HG02981 (cell line): ENCODE results near the gene APLNR.

Experiments
- ATAC-seq: cut with Tn5 transposase; IDR thresholded peaks from one replicate; pipeline ENCODE4 v1.9.1; 2021; ENCODE audit warnings: mild to moderate bottlenecking, moderate library complexity; ENCODE audit not compliant: unreplicated experiment

Gene APLNR

GRCh38 chr11:57219021-57219627, 17.9 kb downstream of the APLNR start:
- ATAC-seq = no peak

DNA sequence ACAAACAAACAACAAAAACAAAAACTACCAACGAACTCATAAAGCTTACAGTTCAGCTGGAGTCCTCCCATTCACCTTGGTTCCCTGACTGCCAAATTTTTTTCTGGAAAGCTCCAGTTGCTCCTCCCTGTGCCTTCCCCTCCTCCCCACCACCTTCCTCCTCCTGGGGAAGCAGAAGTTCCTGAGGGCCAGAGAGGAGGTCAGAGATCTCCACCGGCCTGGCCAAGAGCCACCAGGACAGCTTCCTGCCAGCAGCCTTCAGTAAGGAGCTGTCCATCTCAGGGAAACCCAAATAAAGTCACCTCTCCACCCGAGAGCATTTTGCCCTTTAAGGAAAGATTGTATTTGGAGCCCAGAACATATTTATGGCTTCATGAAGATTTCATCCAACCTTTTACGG, 20.0 kb downstream of the APLNR start:
- ATAC-seq = no peak

- no peak for ATAC-seq
Measured at GRCh38 chr11:57216463-57216862, 20.6 kb downstream of the APLNR start.

DNA sequence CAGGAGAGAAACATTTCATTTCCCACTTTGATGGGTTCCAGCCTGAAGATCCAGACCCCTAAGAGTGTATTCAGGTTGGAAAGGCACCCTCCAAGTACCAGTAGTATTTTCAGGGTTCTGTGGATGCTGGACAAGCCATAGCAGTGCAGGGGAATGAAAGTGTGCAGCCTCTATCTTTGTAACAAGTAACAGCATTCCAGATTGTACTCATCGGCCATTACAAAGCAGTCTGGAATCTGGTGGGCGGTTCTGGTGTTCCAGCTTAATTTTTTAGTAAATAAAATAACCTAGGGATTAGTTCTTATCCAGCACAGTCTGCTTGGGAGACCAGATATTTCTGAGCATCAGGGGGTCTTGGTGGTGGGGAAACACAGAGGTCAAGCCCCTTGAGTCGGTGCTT, 22.6 kb downstream of the APLNR start:
- ATAC-seq = no peak

DNA sequence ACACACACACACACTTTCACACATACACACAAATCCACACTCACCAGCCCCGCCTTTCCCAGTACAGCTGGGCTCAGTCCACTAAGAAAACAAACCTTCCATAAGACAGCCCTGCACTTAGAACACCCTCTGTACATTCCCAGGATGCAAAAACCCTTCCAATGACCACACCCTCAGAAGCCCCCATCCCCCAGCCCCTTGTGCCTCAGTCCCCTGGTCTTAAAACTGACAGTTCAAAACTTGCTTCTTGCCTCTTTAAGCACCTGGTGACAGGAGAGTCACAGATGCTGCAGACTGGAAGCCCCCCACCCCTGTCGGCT, 23.0 kb downstream of the APLNR start:
- no peak for ATAC-seq

DNA sequence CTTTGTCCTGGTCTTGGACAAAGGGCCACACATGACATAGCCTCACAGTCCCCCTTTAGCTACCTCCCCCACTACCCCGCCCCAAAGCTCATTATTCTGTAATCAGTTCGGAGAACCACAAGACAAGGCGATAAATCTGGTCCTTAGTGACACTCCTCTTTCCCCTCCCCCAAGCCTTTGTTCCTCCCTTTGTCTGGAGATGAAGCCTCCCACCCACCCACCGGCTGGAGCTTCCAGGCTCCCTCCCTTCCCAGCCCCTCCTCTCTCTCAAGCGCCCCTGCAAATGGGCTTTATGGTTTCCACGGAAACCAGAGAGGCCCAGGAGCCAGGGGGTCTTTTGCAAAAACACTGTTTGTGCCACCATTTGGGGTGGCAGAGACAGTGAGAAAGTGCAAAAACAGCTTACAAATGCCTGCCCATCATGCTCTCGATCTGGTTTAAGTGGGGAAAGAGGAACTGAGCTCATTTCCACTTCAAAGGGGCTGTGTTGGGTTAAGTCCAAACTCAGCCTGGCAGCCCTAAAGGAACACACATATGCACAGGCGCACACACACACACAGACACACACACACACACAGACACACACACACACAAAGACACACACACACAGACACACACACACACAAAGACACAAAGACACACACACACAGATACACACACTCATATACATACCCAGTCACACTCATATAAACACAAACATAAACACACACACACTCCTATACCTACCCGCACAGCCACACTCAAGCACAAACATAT, 23.5 kb downstream of the APLNR start:
- ATAC-seq = no peak

GRCh38 chr11:57210781-57211180, 26.3 kb downstream of the APLNR start:
- no peak for ATAC-seq

GRCh38 chr11:57207168-57207567, 29.9 kb downstream of the APLNR start:
- ATAC-seq = no peak

GRCh38 chr11:57205041-57205641, 31.9 kb downstream of the APLNR start:
- ATAC-seq = no peak

DNA sequence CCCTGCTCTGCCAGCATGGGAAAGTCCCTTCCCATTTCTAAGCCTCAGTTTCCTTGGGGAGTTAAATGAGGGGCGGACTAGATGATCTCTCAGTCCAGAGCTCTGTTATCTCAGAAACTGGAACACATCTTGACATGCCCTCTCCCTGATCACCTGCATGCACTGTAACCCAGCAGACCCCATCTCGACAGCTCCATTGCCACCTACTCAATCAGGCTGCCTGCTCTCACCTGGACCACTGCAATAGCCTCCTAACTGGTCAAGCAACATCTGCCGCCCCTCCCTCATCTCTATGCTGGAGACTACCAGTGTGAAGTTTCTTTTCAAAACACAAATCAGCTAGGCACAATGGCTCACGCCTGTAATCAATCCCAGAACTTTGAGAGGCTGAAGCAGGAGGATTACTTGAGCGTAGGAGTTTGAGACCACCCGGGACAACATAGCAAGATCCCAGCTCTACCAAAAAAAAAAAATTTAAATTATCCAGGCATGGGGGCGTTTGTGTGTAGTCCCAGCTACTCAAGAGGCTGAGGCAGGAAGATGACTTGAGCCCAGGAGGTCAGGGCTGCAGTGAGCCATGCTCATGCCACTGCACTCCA, 33.1 kb downstream of the APLNR start:
- ATAC-seq = no peak

GRCh38 chr11:57203359-57203758, 33.7 kb downstream of the APLNR start:
- ATAC-seq = no peak

DNA sequence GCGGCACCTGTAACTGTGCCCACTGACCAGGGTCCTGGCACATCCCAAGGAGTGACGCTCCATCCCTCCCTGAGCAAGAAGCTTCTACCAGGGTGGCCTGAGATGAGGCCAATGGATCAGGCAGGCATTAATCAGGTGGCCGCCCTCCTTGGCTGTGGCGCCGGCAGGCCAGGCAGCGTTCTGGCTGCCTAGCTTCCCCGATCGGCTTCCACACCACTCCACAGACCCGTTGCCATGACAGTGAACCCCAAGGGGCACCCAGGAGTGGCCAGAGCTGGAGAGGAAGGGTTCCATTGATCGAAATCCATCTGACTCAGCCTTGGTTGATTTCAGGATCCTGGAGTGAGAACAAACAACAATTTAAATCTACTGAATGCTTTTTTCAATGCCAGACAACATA, 34.8 kb downstream of the APLNR start:
- no peak for ATAC-seq

GRCh38 chr11:57200917-57201316, 36.1 kb downstream of the APLNR start:
- ATAC-seq = no peak

- no peak for ATAC-seq
Measured at GRCh38 chr11:57199330-57199729, 37.7 kb downstream of the APLNR start.

GRCh38 chr11:57197762-57198161, 39.3 kb downstream of the APLNR start:
- no peak for ATAC-seq

- ATAC-seq = no peak
Measured at GRCh38 chr11:57196596-57196995, 40.5 kb downstream of the APLNR start.

- no peak for ATAC-seq
Measured at GRCh38 chr11:57192316-57192715, 44.7 kb downstream of the APLNR start.

GRCh38 chr11:57191311-57192219, 45.5 kb downstream of the APLNR start:
- no peak for ATAC-seq

- ATAC-seq = no peak
Measured at GRCh38 chr11:57190548-57190947, 46.5 kb downstream of the APLNR start.
